Gastrocnemius medialis (tissue), 4 donors: ENCODE measurements around the gene ZBP1. TPM values are rescaled to one million over a fixed set of nuclear protein-coding genes. Genes with fewer than 3 reads are reported as not detected.

ENCODE experiments used
- ATAC-seq, 2 donors: fragments of 150-250 bp; one replicate each; pipeline ENCODE4 v1.9.1; 2016
- DNase-seq, 2 donors: peaks; one replicate each; pipeline ENCODE4 v3.0.0-alpha.2; 2019
- H3K27ac ChIP-seq, 4 donors: fragments of 200-600 bp; sonication (generic); 1 replicate in 1 of 4; 2 replicates in 3 of 4; pipeline ENCODE4 v1.5.1; 2016 to 2018; ENCODE audit warnings: mild to moderate bottlenecking in 2 of 4, moderate library complexity in 1 of 4
- H3K27me3 ChIP-seq, 3 donors: fragments of 200-600 bp; sonication (generic) in 2 of 3; 1 replicate in 1 of 3; 2 replicates in 2 of 3; pipeline versions ENCODE4 v1.5.1 to v1.6.0; 2016 to 2019; ENCODE audit warnings: mild to moderate bottlenecking in 1 of 3, moderate library complexity in 1 of 3
- H3K36me3 ChIP-seq, 2 donors: fragments of 200-600 bp; sonication (generic) in 1 of 2; one replicate each; pipeline ENCODE4 v1.5.1; 2017 to 2018
- H3K4me1 ChIP-seq, 2 donors: fragments of 200-600 bp; sonication (generic) in 1 of 2; one replicate each; pipeline ENCODE4 v1.5.1; 2016 to 2017; ENCODE audit warnings: mild to moderate bottlenecking in 2 of 2
- H3K4me3 ChIP-seq, 4 donors: fragments of 200-600 bp; sonication (generic) in 3 of 4; 1 replicate in 1 of 4; 2 replicates in 3 of 4; pipeline ENCODE4 v1.5.1; 2016 to 2019; ENCODE audit warnings: mild to moderate bottlenecking in 2 of 4
- H3K9me3 ChIP-seq, 3 donors: fragments of 200-600 bp; sonication (generic) in 2 of 3; 1 replicate in 1 of 3; 2 replicates in 2 of 3; pipeline ENCODE4 v1.5.1; 2016 to 2019
- POLR2A ChIP-seq, 2 donors: fragments of 450-650 bp; IDR thresholded peaks; one replicate each; pipeline ENCODE4 v1.6.1; 2017; ENCODE audit warnings: antibody characterized with exemption in 2 of 2, mild to moderate bottlenecking in 2 of 2, moderate library complexity in 2 of 2
- in situ Hi-C, 4 donors: fragments of 200-750 bp; cut with MboI; loops; one replicate each; pipeline versions ENCODE4 v1.15.0 to v1.8.0; 2017; ENCODE audit warnings: low sequenced_read_pairs in 4 of 4
- intact Hi-C: fragments of 100-400 bp; cut with DNase I; formaldehyde crosslinking; loops from one replicate; pipeline ENCODE4 v1.15.1; 2023; ENCODE audit warnings: low total_unique reads
- total RNA-seq, 4 donors: library from RNA; depleted of rRNA; stranded (reverse); fragments of >200 nt; gene quantifications; one replicate each; pipeline versions ENCODE4 v1.1.0 to v1.2.3, GENCODE V29; 2016
- TF ChIP-seq, protein P1 (sequence below), 5 experiments: fragments of 450-650 bp in 3 of 5; fragments of 200-600 bp in 2 of 5; sonication (generic) in 2 of 5; IDR thresholded peaks in 4 of 5; conservative IDR thresholded peaks in 1 of 5; 1 replicate in 4 of 5; 2 replicates in 1 of 5; pipeline ENCODE4 v1.5.1; 2016 to 2019; ENCODE audit warnings: antibody characterized with exemption in 5 of 5, mild to moderate bottlenecking in 3 of 5, moderate library complexity in 3 of 5

Gene ZBP1
- total RNA-seq, 4 donors from 2014 or later = not detected

DNA sequence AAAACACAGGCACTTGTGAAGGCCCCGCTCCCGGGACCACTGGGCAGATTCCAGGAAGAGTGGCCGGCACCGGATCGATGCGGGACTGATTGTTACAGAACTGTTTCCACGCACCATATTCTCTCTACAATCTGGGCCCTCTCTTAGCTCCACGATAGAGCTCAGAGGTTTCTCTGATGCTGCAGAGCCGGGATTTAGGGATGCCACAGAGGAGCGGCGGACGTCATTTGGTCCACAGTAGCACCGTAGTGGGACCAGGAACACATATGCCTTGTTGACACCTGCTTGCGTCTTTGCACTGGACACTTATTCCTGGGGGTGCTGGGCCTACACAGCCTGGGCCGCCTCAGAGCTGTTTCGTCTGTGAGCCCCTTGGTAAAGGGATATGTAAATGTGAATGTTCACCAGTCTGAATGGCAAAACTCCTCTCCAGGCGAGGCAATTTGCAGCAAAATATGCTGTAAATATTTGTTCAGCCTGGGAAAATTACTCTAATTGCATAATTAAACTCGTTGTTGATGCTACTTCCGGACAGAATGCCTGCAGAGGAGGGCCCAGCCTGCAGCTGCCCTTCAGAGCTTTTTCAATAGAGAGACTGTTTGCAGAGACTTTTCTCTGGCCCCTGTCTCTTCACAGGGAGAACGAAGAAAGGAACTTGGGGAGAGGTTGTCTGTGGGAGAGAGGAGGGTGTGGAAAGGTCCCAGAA, 49.9 kb downstream of the ZBP1 start:
- H3K4me3 ChIP-seq = no peak overlapping the region
- no peak overlapping the region for H3K27ac ChIP-seq
- no peak for ATAC-seq
- no peaks in the 10 kb centered on the region for H3K36me3 ChIP-seq
- no peak for DNase-seq
- H3K27me3 ChIP-seq = peaks cover 3 to 17% (median 5%) of the 10 kb centered on the region in 3 donors
- in situ Hi-C loops = no loop called here
- TF ChIP-seq POLR2A (IDR thresholded peaks at IDR 0.05) = no peak
- TF ChIP-seq, protein P1, sequence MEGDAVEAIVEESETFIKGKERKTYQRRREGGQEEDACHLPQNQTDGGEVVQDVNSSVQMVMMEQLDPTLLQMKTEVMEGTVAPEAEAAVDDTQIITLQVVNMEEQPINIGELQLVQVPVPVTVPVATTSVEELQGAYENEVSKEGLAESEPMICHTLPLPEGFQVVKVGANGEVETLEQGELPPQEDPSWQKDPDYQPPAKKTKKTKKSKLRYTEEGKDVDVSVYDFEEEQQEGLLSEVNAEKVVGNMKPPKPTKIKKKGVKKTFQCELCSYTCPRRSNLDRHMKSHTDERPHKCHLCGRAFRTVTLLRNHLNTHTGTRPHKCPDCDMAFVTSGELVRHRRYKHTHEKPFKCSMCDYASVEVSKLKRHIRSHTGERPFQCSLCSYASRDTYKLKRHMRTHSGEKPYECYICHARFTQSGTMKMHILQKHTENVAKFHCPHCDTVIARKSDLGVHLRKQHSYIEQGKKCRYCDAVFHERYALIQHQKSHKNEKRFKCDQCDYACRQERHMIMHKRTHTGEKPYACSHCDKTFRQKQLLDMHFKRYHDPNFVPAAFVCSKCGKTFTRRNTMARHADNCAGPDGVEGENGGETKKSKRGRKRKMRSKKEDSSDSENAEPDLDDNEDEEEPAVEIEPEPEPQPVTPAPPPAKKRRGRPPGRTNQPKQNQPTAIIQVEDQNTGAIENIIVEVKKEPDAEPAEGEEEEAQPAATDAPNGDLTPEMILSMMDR (IDR thresholded peaks at IDR 0.05 in 4 of 5, conservative IDR thresholded peaks at IDR 0.05 in 1 of 5) = no peak
- no peaks in the 10 kb centered on the region for H3K4me1 ChIP-seq
- H3K9me3 ChIP-seq = no peaks in the 10 kb centered on the region
- intact Hi-C loops = no loop called here

DNA sequence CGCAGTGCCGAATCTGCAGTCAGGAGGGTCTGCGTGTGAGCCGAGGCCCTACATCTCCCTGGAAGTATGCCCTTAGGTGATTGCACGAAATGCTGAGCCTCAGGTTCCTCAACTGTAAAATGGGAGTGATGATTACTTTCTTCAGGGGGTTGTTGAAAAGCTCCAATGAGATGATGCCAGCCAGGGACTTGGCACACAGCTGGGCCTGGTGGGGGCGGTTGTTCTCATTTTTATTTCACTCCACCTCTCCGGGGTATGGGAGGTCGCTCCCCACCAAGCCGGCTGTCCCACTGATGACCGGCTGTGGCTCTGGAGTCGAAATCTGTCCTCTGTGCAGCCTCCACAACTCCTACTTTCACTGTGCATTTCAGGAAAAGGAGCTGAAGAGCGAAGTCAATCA, 51.3 kb downstream of the ZBP1 start:
- H3K4me3 ChIP-seq = no peak overlapping the region
- no peak for TF ChIP-seq POLR2A (IDR thresholded peaks at IDR 0.05)
- TF ChIP-seq, protein P1 (IDR thresholded peaks at IDR 0.05 in 4 of 5, conservative IDR thresholded peaks at IDR 0.05 in 1 of 5) = no peak
- intact Hi-C loops = no loop called here

GRCh38 chr20:57568088-57568896, 51.9 kb downstream of the ZBP1 start:
- Histone ChIP-seq H3K36me3 (no peaks in the 10 kb centered on the region), H3K27ac (no peak overlapping the region), H3K9me3 (no peaks in the 10 kb centered on the region), H3K4me1 (no peaks in the 10 kb centered on the region), H3K4me3 (no peak overlapping the region), H3K27me3 (peaks cover 3 to 7% (median 5%) of the 10 kb centered on the region in 3 donors)
- ATAC-seq (no peak), DNase-seq (no peak)
- in situ Hi-C loops = no loop called here
- intact Hi-C loops = no loop called here
- no peak for TF ChIP-seq POLR2A (IDR thresholded peaks at IDR 0.05)
- TF ChIP-seq, protein P1 (IDR thresholded peaks at IDR 0.05 in 4 of 5, conservative IDR thresholded peaks at IDR 0.05 in 1 of 5) = no peak

More for the DNA sequence above, 51.3 kb downstream of the ZBP1 start:
- Histone ChIP-seq H3K27me3 (peaks cover 3 to 9% (median 5%) of the 10 kb centered on the region in 3 donors), H3K27ac (no peak overlapping the region), H3K36me3 (no peaks in the 10 kb centered on the region), H3K9me3 (no peaks in the 10 kb centered on the region), H3K4me1 (no peaks in the 10 kb centered on the region)
- ATAC-seq (no peak), DNase-seq (no peak)
- in situ Hi-C loops = no loop called here

- no peak overlapping the region for H3K27ac ChIP-seq
- H3K27me3 ChIP-seq = peaks cover 3 to 7% (median 5%) of the 10 kb centered on the region in 3 donors
- H3K9me3 ChIP-seq = no peaks in the 10 kb centered on the region
- no peaks in the 10 kb centered on the region for H3K36me3 ChIP-seq
- H3K4me1 ChIP-seq = no peaks in the 10 kb centered on the region
- intact Hi-C loops (no loop called here), in situ Hi-C loops (no loop called here)
- no peak for TF ChIP-seq POLR2A (IDR thresholded peaks at IDR 0.05)
- TF ChIP-seq, protein P1 (IDR thresholded peaks at IDR 0.05 in 4 of 5, conservative IDR thresholded peaks at IDR 0.05 in 1 of 5) = no peak
- ATAC-seq (no peak), DNase-seq (no peak)
- H3K4me3 ChIP-seq = no peak overlapping the region
These were observed 52.7 kb downstream of the ZBP1 start for GRCh38 chr20:57567471-57568079.
